HG03342 (cell line): ENCODE data around the gene SUDS3.

Experiments
- ATAC-seq: cut with Tn5 transposase; IDR thresholded peaks from one replicate; pipeline ENCODE4 v1.9.1; 2021; ENCODE audit warnings: mild to moderate bottlenecking, moderate library complexity; ENCODE audit not compliant: unreplicated experiment

SUDS3 gene

GRCh38 chr12:118439068-118439467 lies 62.7 kb downstream of the SUDS3 start:
- no peak for ATAC-seq

DNA sequence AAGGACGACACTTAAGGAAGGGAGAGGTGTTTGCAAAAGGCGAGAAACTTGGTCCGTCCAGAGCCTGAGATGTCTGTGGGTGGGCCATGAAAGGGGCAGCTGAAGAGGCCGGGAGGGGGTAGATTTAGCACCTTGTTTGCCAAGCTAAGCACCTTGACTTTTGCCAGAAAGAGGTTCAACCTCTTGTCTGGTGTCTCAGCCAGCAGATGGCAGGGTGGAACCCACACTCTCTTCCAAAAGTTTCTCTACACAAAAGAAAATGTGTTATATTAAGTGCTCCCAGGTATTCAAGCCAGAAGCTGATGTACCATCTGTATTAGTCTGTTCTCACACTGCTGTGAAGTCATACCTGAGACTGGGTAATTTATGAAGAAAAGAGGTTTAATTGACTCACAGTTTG lies 69.9 kb downstream of the SUDS3 start:
- no peak for ATAC-seq

DNA sequence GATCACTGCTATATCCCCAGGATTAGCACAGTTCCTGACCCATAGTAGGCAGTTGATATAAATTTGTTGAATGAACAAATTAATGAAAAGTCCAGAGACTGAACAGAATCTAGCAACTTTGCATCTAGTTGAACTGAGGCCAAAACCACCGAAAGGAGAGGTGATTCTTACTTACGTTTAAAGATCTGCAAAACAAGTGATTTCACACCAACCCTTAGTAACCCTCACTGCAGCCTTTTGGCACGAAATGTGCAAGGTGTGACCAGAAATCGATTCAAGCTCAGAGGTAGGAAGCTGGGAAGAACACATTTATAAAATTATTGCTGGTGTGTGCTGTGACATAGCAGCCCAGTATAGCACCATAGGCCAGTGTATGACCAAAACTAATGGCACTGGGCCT lies 70.8 kb downstream of the SUDS3 start:
- ATAC-seq, result no peak

DNA sequence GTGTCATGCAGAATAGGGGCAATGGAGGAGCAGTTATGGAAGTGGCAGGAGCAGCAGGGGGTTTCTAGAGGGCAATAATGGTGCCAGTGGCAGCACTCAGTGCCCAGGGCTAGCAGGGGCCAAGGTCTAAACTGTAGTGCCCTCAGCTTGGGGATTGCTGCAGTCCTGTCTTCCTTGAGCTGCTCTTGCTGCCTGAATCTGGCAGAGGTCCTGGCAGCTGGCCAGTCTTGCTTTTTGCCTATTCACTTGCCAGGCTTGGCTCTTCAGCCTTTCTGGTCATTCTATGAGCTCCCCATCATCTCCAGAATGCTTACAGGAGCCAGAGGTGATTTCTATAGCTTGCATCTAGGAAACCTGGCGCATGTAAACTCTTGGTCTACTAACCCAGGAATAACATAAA lies 72.0 kb downstream of the SUDS3 start:
- ATAC-seq, result no peak

- ATAC-seq, result no peak
Measured at GRCh38 chr12:118455327-118455726, 79.0 kb downstream of the SUDS3 start.

GRCh38 chr12:118456741-118457140 lies 80.4 kb downstream of the SUDS3 start:
- ATAC-seq, result no peak

- ATAC-seq, result no peak
Measured at GRCh38 chr12:118459110-118459509, 82.8 kb downstream of the SUDS3 start.

DNA sequence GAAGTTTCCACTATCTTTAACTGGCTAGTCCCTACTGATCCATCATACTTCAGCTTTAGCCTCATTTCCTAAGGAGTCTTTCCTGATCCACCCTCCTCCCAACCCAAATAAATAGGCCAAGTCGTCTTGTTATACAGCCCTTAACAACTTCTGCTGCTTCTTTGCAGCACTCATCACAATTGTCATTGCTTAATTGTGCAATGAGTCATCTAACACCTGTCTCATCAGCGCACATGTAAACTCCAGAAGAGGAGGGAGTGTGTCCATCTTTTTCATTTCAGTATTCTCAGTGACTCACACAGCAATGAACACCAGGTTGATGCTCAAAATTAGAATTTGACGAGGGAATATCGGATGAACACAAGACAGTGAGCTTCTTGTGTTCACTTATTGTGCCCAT lies 87.3 kb downstream of the SUDS3 start:
- ATAC-seq, result no peak

- ATAC-seq, result no peak
Measured at GRCh38 chr12:118465706-118466105, 89.4 kb downstream of the SUDS3 start.
